Vagina (tissue), 2 donors: ENCODE data around the gene CPNE6. TPM values are rescaled to one million over a fixed set of nuclear protein-coding genes. Genes with fewer than 3 reads are reported as not detected.

ENCODE experiments used
- DNase-seq, 2 donors: peaks; one replicate each; pipeline ENCODE4 v3.0.0-alpha.2; 2017; ENCODE audit errors: extremely low spot score in 2 of 2
- H3K27ac ChIP-seq: fragments of 200-600 bp; sonication (generic); one replicate; pipeline ENCODE4 v1.5.1; 2019
- H3K27me3 ChIP-seq: fragments of 200-600 bp; sonication (generic); one replicate; pipeline ENCODE4 v1.5.1; 2019
- H3K36me3 ChIP-seq, 2 donors: fragments of 200-600 bp; sonication (generic); one replicate each; pipeline ENCODE4 v1.5.1; 2017 to 2019
- H3K4me1 ChIP-seq: fragments of 200-600 bp; sonication (generic); one replicate; pipeline ENCODE4 v1.5.1; 2019
- H3K4me3 ChIP-seq, 2 donors: fragments of 200-600 bp; sonication (generic); 1 replicate in 1 of 2; 2 replicates in 1 of 2; pipeline ENCODE4 v1.5.1; 2016 to 2019
- H3K9me3 ChIP-seq: fragments of 200-600 bp; sonication (generic); one replicate; pipeline ENCODE4 v1.5.1; 2019
- CTCF ChIP-seq, 3 experiments: fragments of 450-650 bp in 2 of 3; fragments of 200-600 bp in 1 of 3; sonication (generic) in 1 of 3; IDR thresholded peaks; one replicate each; pipeline ENCODE4 v1.5.1; 2017 to 2019; ENCODE audit warnings: antibody characterized with exemption in 3 of 3, mild to moderate bottlenecking in 2 of 3, moderate library complexity in 2 of 3
- POLR2A ChIP-seq, 2 donors: fragments of 450-650 bp; IDR thresholded peaks; one replicate each; pipeline ENCODE4 v1.6.1; 2017; ENCODE audit warnings: antibody characterized with exemption in 2 of 2, mild to moderate bottlenecking in 2 of 2, moderate library complexity in 2 of 2
- POLR2AphosphoS5 ChIP-seq, 2 donors: sonication (generic); formaldehyde crosslinking; IDR thresholded peaks; one replicate each; pipeline ENCODE4 v1.9.0; 2017; ENCODE audit warnings: antibody characterized with exemption in 2 of 2, mild to moderate bottlenecking in 2 of 2, low read depth in 1 of 2; ENCODE audit not compliant: insufficient read depth in 1 of 2
- intact Hi-C: fragments of 100-400 bp; cut with DNase I; formaldehyde crosslinking; loops from one replicate; pipeline ENCODE4 v1.15.1; 2023
- total RNA-seq: library from RNA; depleted of rRNA; stranded (reverse); fragments of >200 nt; gene quantifications from one replicate; pipeline ENCODE4 v1.2.3, GENCODE V29; 2016

The CPNE6 gene
- total RNA-seq, 1 donor from 2014 or later: not detected

- no peak for DNase-seq
- Histone ChIP-seq H3K4me3 (no peak overlapping the region), H3K27me3 (no peaks in the 10 kb centered on the region), H3K4me1 (peaks cover 13% of the 10 kb centered on the region), H3K27ac (no peak overlapping the region), H3K36me3 (no peaks in the 10 kb centered on the region), H3K9me3 (no peaks in the 10 kb centered on the region)
- TF ChIP-seq POLR2AphosphoS5 (IDR thresholded peaks at IDR 0.05; ENCODE audit: insufficient read depth in 1 of 2, low read depth in 1 of 2): no peak
- intact Hi-C loops: no loop called here
These were observed 2.5 kb upstream of the CPNE6 start for GRCh38 chr14:24068711-24069410.

DNA sequence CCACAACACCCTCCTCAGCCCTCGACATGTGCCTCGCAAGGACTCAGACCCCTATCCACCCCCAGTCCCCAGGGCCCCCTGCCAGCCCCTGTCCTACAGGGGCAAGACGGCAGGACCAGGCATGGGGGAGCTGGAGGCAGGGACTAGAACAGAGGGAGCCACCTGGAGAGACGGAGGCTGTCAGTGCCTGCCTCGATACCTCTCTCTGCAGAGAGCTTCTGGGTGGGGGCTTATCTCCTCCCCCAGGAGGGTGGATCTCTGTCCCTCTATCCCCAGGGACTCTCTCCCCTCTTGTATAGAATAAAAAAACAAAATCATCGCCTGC lies 2.0 kb upstream of the CPNE6 start:
- TF ChIP-seq CTCF (IDR thresholded peaks at IDR 0.05) (no peak), POLR2A (IDR thresholded peaks at IDR 0.05) (no peak), POLR2AphosphoS5 (IDR thresholded peaks at IDR 0.05; ENCODE audit: insufficient read depth in 1 of 2, low read depth in 1 of 2) (no peak)
- intact Hi-C loops: no loop called here
- Histone ChIP-seq H3K9me3 (no peaks in the 10 kb centered on the region), H3K27me3 (no peaks in the 10 kb centered on the region), H3K36me3 (no peaks in the 10 kb centered on the region), H3K27ac (no peak overlapping the region), H3K4me3 (no peak overlapping the region), H3K4me1 (peaks cover 13% of the 10 kb centered on the region)
- DNase-seq: no peak

DNA sequence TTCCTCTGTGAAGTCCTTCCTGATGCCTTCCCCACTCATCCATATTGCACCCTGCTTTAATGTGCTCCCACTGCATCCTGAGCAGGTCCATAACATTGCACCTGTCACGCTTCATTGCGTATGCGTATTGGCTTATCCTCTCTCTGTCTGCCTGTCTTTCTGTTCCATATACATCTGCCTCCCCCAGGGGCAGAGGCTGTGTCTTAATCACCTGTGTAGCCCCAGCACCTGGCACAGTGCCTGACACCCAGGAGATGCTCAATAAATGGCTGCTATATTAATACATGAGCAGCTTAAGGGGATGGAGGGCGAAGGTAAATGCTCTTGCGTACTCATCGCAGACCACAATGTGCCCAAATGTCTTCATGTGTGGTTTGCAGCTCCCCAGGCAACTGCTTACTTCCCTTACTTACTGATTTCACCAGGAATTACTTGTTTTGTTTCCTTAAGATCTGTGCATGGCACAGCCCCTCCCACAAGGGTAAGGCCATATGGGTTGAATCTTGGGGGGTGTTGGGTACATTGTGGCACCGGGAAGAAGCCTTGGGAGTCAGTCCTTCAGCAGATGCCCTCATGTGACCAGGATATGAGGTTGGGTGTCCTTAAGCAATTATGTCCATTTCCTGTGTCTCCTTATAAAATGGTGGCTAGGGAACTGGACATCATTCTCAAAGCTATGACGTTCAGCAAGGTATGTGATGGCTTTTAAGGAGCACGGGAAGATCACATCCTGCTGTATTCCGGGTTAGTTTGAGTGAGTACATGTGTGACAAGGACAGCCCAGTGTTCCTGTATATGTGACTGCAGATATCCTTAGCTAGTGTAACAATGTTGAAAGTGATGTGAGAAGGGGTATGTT lies 848 bp upstream of the CPNE6 start:
- intact Hi-C loops: no loop called here
- Histone ChIP-seq H3K4me1 (peaks cover 13% of the 10 kb centered on the region), H3K27ac (no peak overlapping the region), H3K36me3 (no peaks in the 10 kb centered on the region), H3K9me3 (no peaks in the 10 kb centered on the region), H3K4me3 (no peak overlapping the region), H3K27me3 (no peaks in the 10 kb centered on the region)
- TF ChIP-seq POLR2AphosphoS5 (IDR thresholded peaks at IDR 0.05; ENCODE audit: insufficient read depth in 1 of 2, low read depth in 1 of 2) (no peak), CTCF (IDR thresholded peaks at IDR 0.05) (no peak), POLR2A (IDR thresholded peaks at IDR 0.05) (no peak)
- no peak for DNase-seq

DNA sequence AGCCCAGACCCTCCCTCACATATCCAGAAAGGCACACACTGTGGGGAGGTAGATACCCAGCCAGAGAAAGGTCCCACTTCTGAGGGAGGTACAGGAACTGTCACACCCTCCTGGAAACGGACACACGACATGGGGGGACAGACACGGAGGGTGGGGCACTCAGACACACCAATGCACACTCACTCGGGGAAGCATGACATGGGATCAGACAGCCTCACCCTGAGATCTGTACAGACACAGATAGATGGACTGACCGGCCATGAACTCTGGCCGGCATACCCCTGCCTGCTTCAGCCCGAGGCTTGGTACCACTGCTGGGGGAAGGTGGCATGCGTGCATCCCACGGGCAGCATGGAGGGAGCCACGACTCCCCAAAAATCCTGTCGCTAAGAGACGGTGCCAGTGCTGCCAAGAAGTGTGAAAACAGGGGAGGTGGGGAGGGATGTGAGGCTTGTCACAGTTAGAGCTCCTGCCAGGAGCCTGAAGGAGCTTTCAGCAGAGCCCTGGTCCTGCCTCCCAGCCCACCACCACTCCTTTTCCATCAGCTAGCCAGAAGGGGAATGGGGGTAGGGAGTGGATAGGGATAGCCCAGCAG lies 571 bp downstream of the CPNE6 start:
- TF ChIP-seq CTCF (IDR thresholded peaks at IDR 0.05) (no peak), POLR2A (IDR thresholded peaks at IDR 0.05) (no peak), POLR2AphosphoS5 (IDR thresholded peaks at IDR 0.05; ENCODE audit: insufficient read depth in 1 of 2, low read depth in 1 of 2) (no peak)
- H3K4me1 ChIP-seq: peaks cover 13% of the 10 kb centered on the region
- intact Hi-C loops: no loop called here

GRCh38 chr14:24072436-24072835 lies 1.1 kb downstream of the CPNE6 start:
- TF ChIP-seq CTCF (IDR thresholded peaks at IDR 0.05) (no peak), POLR2A (IDR thresholded peaks at IDR 0.05) (no peak), POLR2AphosphoS5 (IDR thresholded peaks at IDR 0.05; ENCODE audit: insufficient read depth in 1 of 2, low read depth in 1 of 2) (no peak)
- H3K9me3 ChIP-seq: no peaks in the 10 kb centered on the region
- no peak overlapping the region for H3K27ac ChIP-seq
- intact Hi-C loops: no loop called here
- peaks cover 13% of the 10 kb centered on the region for H3K4me1 ChIP-seq
- DNase-seq: no peak
- H3K36me3 ChIP-seq: no peaks in the 10 kb centered on the region
- no peak overlapping the region for H3K4me3 ChIP-seq
- no peaks in the 10 kb centered on the region for H3K27me3 ChIP-seq

More for the DNA sequence above, 571 bp downstream of the CPNE6 start:
- no peaks in the 10 kb centered on the region for H3K36me3 ChIP-seq
- H3K4me3 ChIP-seq: no peak overlapping the region
- H3K9me3 ChIP-seq: no peaks in the 10 kb centered on the region
- no peak overlapping the region for H3K27ac ChIP-seq
- DNase-seq: no peak
- H3K27me3 ChIP-seq: no peaks in the 10 kb centered on the region
